ENCODE results near the gene SVOPL. TPM values are rescaled to one million over a fixed set of nuclear protein-coding genes. Genes with fewer than 3 reads are reported as not detected.

Gene SVOPL
- total and polyA plus RNA-seq, 10 donors: 0.13 to 0.97 (median 0.17) TPM; not detected in 7

GRCh38 chr7:138654616-138655015, 46.5 kb downstream of the SVOPL start:
- H3K27ac ChIP-seq: no peak overlapping the region
- WGBS, 5 donors: 67 to 89% (median 89%) methylated on average over 5 of the region's 5 CpGs
- no peaks in the 10 kb centered on the region for H3K4me1 ChIP-seq
- intact Hi-C loops (cut with DNase I; ENCODE audit: low total_unique reads): no loop called here
- H3K4me3 ChIP-seq: no peak overlapping the region
- DNase-seq: no peak
- H3K27me3 ChIP-seq (replicated peaks in 1 of 7): no peaks in the 10 kb centered on the region
- no peaks in the 10 kb centered on the region for H3K36me3 ChIP-seq
- TF ChIP-seq POLR2AphosphoS5 (IDR thresholded peaks at IDR 0.05) (no peak), POLR2A (IDR thresholded peaks at IDR 0.05) (no peak), CTCF (IDR thresholded peaks at IDR 0.05 in 8 of 11, conservative IDR thresholded peaks at IDR 0.05 in 3 of 11) (no peak)
- H3K9me3 ChIP-seq: peaks cover 0 to 29% (median 19%) of the 10 kb centered on the region in 8 donors

GRCh38 chr7:138649506-138649905, 51.7 kb downstream of the SVOPL start:
- intact Hi-C loops (cut with DNase I; ENCODE audit: low total_unique reads): no loop called here
- WGBS, 5 donors: 80 to 97% (median 91%) methylated on average over 5 of the region's 5 CpGs

GRCh38 chr7:138645284-138645683, 55.9 kb downstream of the SVOPL start:
- Histone ChIP-seq H3K4me3 (no peak overlapping the region), H3K9me3 (no peaks in the 10 kb centered on the region), H3K27me3 (replicated peaks in 1 of 7) (no peaks in the 10 kb centered on the region), H3K4me1 (no peaks in the 10 kb centered on the region), H3K27ac (no peak overlapping the region), H3K36me3 (no peaks in the 10 kb centered on the region)
- intact Hi-C loops (cut with DNase I; ENCODE audit: low total_unique reads): no loop called here
- TF ChIP-seq POLR2AphosphoS5 (IDR thresholded peaks at IDR 0.05) (no peak), CTCF (IDR thresholded peaks at IDR 0.05 in 8 of 11, conservative IDR thresholded peaks at IDR 0.05 in 3 of 11) (no peak), POLR2A (IDR thresholded peaks at IDR 0.05) (no peak)
- WGBS, 5 donors: 89 to 94% (median 91%) methylated on average over 7 of the region's 7 CpGs
- DNase-seq: no peak

More at GRCh38 chr7:138649506-138649905, 51.7 kb downstream of the SVOPL start:
- Histone ChIP-seq H3K4me1 (no peaks in the 10 kb centered on the region), H3K36me3 (no peaks in the 10 kb centered on the region), H3K27ac (no peak overlapping the region), H3K27me3 (replicated peaks in 1 of 7) (no peaks in the 10 kb centered on the region), H3K4me3 (no peak overlapping the region), H3K9me3 (peaks cover 0 to 19% (median 11%) of the 10 kb centered on the region in 8 donors)
- DNase-seq: no peak
- no peak for TF ChIP-seq POLR2A (IDR thresholded peaks at IDR 0.05)
- no peak for TF ChIP-seq CTCF (IDR thresholded peaks at IDR 0.05 in 8 of 11, conservative IDR thresholded peaks at IDR 0.05 in 3 of 11)
- TF ChIP-seq POLR2AphosphoS5 (IDR thresholded peaks at IDR 0.05): no peak

GRCh38 chr7:138632826-138633602, 68.1 kb downstream of the SVOPL start:
- no peak overlapping the region for H3K4me3 ChIP-seq
- H3K4me1 ChIP-seq: no peaks in the 10 kb centered on the region
- no peak for DNase-seq
- H3K27ac ChIP-seq: no peak overlapping the region
- TF ChIP-seq POLR2AphosphoS5 (IDR thresholded peaks at IDR 0.05): no peak
- TF ChIP-seq POLR2A (IDR thresholded peaks at IDR 0.05): no peak
- no peak for TF ChIP-seq CTCF (IDR thresholded peaks at IDR 0.05 in 8 of 11, conservative IDR thresholded peaks at IDR 0.05 in 3 of 11)
- H3K27me3 ChIP-seq (replicated peaks in 1 of 7): no peaks in the 10 kb centered on the region
- 61 to 71% (median 67%) methylated on average over 12 of the region's 12 CpGs for WGBS, 5 donors
- intact Hi-C loops (cut with DNase I; ENCODE audit: low total_unique reads): no loop called here
- no peaks in the 10 kb centered on the region for H3K9me3 ChIP-seq
- H3K36me3 ChIP-seq: no peaks in the 10 kb centered on the region

All from spleen (tissue), 11 donors.